Medulla oblongata (tissue), 1 donor: ENCODE measurements around the gene WDR38.
A peak's percentile ranks its signal among the peaks of the same experiment; 100 is the strongest.

Experiments used
- DNase-seq: peaks from one replicate; pipeline ENCODE4 v3.0.0-alpha.2; 2015; ENCODE audit errors: extremely low spot score

WDR38 gene

GRCh38 chr9:124857533-124858162 is 4.4 kb downstream of the WDR38 start:
- DNase-seq = no peak

GRCh38 chr9:124858330-124859046 is 5.2 kb downstream of the WDR38 start:
- no peak for DNase-seq

GRCh38 chr9:124859803-124860581 is 6.7 kb downstream of the WDR38 start:
- no peak for DNase-seq

GRCh38 chr9:124860582-124861341 is 7.5 kb downstream of the WDR38 start:
- no peak for DNase-seq

DNA sequence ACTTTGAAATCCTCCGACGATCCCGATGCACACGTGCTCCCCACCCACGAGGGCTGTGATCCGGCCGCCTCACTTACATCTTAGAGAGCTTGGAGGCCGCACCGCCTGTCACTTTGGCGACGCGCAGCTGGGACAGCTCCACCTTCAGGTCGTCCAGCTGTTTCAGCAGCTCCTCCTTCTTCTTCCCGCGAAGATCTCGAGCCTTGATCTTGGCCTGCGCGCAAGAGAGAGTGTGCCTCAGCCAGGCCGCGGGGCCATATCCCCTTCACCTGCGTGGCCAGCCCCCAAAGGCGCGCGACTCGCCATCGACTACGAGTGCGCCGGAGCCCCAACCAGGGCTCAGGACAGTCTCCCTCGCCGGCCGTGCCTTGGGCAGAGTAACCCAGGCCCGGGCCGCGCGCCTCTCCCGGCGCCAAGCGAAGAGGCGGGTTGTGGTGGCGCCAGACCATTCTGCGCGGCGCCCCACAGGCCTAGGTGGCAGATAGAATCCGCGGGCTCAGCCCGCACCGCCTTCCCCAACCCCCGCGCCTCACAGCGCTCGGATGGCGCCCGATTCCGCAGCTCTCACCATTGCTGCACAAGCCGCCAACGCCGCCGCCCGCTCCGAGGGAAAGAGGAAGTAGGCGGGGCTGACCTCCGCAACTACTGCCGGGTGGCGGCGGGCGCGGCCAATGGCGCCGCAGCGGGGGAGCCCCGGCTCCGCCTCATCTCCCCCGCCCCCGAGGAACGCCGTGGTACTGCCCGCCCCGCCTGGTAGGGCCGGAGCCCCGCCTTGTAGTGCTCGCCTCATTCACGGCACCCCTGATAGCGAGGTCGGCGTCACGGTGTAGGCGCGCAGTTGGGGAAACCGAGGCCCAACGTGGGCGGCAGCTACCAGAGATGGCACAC is 8.3 kb downstream of the WDR38 start, which contains the start of the genes ARPC5L and RPL35:
Gene ARPC5L (plus strand): TSS at position 789 of the 888 bp plus-strand sequence. CDS start 7,161 bp downstream, outside the sequence.
Gene RPL35 (minus strand): TSS at position 616 of the 888 bp plus-strand sequence. CDS start 45 bp downstream, at position 571.
- peak; percentile 96 for DNase-seq

DNA sequence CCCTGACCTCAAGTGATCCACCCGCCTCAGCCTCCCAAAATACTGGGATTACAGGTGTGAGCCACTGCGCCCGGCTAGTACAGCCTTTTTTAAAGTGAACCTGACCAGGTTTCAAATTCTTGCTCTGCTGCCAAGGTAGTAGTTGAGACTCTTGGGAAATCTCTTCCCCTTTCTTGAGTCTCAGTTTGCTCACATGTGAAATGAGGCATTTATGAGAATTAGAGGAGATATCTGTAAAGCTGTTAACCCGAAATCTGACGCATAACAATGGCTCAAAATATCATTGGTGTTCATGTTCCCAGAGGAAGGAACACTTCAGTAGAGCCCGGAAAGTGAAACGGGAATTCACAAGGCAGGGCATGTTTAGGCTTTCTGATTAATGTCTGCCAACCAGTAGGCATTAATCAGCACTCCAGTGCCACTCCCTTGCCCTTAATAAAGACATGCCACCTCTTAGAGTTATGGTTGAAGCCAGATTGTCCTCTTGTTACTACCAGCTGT is 10.2 kb downstream of the WDR38 start:
- no peak for DNase-seq

- peak; percentile 87 for DNase-seq
Observed at GRCh38 chr9:124868511-124869465, 15.5 kb downstream of the WDR38 start.

DNA sequence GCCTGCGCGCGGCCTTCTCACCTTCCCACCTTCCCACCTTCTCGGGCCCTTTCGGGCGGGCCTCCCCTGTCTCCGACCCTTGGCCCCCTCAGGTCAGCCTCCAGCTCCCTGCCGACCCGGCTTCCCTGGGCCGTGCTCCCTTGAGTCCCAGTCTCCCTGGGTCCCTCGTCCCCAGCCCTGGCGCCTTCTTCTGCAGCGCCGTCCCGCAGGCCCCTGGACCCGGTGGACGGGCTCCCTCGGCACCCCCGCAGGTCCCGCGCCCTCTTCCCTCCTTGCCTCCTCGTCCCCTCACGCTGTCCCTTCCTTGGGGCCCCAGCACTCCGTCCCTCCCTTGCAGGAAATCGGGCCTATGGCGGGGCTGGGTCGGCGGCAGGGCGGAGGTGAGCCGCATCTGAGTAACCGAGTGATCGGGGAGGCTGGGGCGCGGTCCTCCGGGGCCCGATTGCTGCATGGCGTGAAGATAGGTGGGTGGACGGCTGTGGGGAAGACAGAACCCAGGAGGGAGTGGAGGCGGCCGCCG is 16.3 kb downstream of the WDR38 start:
- DNase-seq = no peak

GRCh38 chr9:124869986-124870560 is 16.8 kb downstream of the WDR38 start:
- DNase-seq = no peak

DNA sequence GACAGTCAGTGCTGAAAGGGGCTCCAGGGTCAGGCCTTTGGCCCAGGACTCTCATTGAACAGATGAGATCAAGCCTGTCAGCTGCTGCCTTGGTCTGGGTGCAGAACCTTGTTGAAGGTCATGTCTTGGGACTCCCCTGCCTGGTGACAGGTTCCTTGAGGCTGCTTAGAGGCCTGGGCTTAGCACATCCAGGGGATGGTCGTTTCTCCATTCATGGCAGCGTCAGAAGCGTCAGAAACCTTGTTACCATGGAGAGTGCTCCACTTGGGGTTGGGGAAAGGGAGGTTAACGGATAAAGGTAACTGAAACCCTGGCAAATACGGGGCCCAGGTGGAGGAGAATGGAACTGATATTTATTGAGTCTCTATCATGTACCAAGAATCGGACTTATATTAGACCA is 17.5 kb downstream of the WDR38 start:
- no peak for DNase-seq

DNA sequence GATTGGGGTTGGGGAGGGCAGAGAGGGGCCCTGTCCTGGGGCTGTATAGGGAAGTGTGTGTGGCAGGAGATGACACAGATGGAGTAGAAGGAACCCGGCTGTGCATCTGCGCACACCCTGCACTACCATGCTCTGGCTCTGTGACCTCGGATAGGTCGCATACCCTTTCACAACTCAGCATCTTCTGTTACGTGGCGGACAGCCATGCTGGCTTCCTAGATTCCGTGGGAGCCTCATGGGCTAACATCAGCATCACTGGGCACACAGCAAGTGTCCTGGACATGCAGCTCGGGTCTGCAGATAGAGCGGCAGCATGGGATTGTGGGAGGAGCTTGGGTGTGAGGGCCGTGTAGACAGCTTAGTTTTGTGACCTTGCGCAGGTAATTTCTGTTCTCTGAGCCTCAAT is 17.9 kb downstream of the WDR38 start:
- no peak for DNase-seq

DNA sequence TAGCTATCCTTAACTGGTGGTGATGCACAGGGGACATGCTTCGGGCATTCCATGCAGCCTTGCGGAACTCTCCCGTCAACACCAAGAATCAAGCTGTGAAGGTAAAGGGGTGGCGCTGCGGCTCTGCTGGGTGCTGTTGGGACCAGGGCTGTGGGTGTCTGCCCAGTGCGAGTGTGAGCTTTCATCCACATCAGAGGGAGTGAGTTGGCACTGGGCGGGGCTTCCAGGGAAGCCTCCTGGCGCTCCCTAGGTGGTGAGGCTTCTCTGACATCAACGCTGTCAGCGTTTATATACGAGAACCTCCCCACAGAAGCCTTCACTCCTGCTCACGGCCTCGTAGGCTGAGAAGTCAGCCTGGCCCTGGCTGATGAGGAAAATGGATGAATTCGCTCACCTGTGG is 20.4 kb downstream of the WDR38 start:
- DNase-seq = no peak

DNA sequence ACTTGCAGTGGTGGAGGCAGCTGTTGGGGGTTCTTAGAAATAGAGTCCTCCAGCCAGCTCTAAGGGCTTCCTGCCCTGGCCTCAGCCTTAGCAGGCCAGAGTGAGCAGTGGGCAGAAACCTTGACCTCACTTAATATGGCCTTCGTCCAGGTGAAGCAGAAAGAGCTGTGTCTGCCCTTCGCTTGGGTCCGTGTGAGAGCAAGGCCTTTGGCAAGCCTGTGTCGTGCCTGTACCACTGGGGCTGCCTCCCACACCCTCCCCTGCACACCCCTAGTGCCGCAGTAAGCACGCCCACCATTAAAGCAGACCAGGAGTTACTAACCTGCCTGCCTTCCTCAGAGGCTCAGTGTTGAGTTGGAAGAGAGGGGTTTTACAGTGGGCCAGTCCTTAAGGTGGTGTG is 22.2 kb downstream of the WDR38 start:
- no peak for DNase-seq

GRCh38 chr9:124877021-124877782 is 23.9 kb downstream of the WDR38 start:
- DNase-seq = no peak

GRCh38 chr9:124878021-124878420 is 24.8 kb downstream of the WDR38 start:
- DNase-seq = no peak

DNA sequence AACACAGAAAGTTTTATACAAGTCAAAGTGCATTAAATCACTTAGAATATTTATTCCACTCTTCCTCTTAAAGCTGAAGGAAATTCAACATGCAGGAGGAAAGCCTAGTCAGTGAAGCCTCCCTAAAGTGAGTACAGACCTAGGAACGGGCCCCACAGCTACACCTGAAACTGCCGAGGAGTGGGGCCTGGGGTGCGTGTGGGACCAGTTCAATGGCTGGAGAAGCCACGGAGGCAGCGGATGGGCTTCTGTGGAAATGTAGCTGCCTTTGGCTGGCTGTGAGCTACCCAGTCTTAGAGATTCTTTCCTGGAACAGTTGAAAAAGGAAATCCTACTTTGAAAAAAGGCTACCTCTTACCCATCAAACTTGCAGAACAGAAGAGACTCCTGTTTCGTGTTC is 25.3 kb downstream of the WDR38 start:
- no peak for DNase-seq

DNA sequence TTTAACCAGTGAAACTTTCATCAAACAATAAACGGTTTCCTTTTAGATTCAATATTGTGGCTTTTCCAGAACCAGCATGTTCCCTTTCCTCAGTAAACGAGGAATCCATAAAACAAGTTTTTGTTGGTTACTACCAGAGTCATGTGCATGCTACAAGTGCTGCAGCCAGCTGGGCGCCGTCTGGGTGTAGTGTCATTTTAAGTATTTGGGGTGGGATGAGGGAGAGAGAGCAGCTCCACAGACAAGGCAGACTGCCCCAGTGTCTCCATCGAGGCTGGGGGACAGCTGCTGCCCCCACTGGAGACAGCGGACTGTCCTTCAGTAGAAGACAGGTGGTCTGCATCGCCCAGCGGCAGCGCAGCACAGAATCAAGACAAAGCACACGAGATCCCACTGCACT is 26.0 kb downstream of the WDR38 start:
- DNase-seq = no peak

DNA sequence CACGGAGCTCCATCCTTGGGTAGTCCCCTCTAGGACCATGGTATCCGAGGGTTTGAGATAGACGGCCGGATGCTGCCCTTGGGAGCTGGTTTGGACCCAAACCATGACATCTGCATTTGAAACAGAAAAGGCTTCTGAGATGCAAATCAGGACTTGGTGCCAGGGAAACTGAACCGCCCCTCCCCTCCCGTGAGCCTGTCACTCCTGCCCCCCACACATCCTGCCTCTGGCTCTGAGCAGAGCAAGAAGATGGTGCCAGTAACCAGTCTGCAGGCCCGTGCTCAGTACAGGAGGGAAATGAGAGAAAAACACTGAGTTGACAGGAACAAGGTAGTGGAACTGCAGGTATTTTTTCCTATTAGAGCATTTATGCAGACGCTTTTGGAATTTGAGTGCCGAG is 27.2 kb downstream of the WDR38 start:
- no peak for DNase-seq
